GM10266 (cell line): ENCODE measurements around the gene ANKRD39.

Experiments used
- DNase-seq: peaks from one replicate; pipeline ENCODE4 v3.0.0; 2012; ENCODE audit errors: extremely low spot score
- TF ChIP-seq, protein P1 (sequence below): IDR thresholded peaks from 2 replicates; pipeline ENCODE4 v1.5.1; 2012; ENCODE audit warnings: mild to moderate bottlenecking, low read depth; ENCODE audit not compliant: control insufficient read depth, insufficient read depth; ENCODE audit errors: missing control alignments

Gene ANKRD39

DNA sequence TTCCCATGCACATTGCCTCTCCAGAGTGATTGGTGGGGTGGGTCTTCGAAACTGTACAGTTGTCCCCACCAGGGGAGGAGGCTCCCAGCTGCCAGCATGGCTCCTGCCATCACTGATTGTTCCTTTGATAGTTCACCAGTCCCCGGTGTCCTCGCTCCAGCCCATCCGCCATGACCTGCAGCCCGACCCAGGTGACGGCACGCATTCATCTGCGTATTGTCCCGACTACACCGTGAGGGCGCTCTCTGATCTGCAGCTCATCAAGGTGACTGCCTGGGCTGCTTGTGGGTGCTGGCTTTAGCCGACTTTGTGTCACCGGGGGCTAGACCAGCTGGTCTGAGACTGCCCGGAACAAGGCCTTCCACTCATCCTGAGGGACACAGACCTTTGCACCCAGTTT is 29.4 kb downstream of the ANKRD39 start:
- DNase-seq, result no peak

DNA sequence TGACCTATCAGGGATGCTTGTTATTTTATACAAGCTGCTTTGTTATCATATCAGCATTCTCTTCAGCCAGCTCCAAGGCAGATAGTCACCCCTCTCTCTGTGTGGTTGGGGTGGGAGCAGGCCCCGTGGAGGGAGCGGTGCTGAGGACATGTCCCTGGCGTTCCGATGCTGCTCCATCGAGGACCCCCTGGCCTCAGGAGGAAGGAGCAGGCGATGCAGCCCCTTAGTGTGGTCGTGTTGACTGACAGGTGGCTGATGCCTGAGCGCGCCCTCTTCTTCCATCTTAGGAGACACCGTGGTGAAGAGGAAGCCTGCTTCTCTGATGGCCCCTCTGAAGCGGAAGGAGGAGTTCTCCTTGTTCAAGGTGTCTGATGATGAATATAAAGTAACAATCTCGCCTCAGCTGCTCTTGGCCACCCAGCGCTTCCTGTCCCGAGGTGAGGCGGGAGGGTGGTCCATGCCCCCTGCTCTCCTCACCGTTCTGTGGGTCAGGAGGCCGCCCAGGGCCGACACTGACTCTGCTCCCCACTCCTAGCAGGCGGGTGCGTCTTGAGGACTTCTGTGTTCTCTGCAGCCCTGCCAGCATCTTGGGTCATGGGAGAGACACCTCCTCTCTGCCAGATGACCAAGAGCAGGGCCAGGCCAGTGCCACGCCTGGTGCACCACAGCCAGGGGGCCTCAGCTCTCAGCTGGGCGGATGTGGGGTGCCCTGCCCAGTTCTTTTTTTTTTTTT is 31.1 kb downstream of the ANKRD39 start:
- TF ChIP-seq, protein P1, sequence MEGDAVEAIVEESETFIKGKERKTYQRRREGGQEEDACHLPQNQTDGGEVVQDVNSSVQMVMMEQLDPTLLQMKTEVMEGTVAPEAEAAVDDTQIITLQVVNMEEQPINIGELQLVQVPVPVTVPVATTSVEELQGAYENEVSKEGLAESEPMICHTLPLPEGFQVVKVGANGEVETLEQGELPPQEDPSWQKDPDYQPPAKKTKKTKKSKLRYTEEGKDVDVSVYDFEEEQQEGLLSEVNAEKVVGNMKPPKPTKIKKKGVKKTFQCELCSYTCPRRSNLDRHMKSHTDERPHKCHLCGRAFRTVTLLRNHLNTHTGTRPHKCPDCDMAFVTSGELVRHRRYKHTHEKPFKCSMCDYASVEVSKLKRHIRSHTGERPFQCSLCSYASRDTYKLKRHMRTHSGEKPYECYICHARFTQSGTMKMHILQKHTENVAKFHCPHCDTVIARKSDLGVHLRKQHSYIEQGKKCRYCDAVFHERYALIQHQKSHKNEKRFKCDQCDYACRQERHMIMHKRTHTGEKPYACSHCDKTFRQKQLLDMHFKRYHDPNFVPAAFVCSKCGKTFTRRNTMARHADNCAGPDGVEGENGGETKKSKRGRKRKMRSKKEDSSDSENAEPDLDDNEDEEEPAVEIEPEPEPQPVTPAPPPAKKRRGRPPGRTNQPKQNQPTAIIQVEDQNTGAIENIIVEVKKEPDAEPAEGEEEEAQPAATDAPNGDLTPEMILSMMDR, result no peak
- no peak for DNase-seq

More for the DNA sequence above, 29.4 kb downstream of the ANKRD39 start:
- TF ChIP-seq, protein P1, result no peak

DNA sequence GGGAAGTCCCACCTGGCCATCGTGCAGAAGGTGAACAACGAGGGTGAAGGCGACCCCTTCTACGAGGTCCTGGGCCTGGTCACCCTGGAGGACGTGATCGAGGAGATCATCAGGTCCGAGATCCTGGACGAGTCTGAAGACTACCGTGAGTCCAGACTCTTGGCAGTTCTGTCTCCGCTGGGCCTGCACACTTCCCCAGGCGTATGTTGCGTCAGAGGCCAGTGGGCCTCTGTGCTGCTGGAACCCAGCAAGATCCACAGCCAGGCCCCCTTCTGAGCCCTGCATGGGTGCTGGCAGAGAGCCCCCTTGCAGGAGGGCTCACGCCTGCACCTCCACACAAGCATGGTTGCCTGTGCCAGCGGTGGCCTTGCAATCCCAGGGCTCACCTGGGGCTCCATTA is 32.8 kb downstream of the ANKRD39 start:
- TF ChIP-seq, protein P1, result no peak
- no peak for DNase-seq

DNA sequence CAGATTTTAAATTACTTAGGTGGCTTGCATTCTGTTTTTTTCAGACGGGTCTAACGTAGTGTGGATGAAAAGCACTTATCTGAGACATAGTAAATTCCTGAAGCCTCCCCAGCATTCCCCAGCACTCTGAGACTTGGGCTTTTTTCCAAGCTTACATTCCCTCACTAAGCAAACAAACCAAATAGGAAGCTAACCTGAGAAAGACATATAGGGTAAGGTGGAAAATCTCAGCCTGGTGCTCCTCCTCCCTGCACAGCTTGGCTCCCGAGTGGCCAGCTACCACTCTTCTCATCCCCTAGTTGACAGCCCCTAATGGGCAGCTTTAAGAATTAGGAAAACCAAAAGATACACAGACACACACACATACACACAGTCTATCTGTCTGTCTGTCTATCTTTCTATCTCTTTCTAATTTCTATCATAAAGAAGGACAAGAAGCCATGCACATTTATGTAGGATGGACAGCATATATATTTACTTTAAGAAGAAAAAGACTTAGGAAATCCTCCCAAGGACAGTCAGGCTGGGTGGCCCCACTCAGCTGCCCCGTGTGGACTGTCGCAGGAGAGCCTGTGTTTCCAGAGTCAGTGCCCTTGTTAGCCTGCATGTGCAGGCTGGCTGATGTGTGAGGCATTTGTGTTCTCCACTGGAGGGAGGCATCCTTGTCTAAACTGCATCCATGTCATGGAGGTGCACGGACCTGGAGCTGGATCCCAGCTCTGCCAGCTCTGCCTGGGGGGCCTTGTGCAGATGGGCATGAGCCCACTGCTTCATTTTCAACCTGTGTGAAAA is 33.5 kb downstream of the ANKRD39 start:
- no peak for DNase-seq
- TF ChIP-seq, protein P1, result no peak

DNA sequence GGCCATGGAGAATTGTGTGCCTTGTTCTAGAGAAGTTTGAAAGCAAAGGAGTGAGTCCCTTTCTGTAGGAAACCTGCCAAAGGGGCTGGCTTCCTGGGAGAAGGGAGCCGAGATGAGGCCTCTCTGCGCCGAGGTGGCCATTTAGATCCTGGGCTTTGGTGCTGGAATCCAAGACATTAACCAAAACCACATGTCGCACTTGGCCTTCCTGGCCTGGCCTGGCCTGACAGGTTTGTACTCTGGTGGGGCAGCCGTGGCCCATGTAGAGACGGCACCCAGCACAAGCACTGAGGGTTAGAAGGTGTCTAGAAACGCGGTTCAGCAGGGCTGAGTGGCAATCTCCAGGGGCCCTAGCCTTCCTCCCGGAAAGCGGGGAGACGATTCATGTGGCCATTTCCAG is 34.6 kb downstream of the ANKRD39 start:
- TF ChIP-seq, protein P1, result no peak
- DNase-seq, result no peak

DNA sequence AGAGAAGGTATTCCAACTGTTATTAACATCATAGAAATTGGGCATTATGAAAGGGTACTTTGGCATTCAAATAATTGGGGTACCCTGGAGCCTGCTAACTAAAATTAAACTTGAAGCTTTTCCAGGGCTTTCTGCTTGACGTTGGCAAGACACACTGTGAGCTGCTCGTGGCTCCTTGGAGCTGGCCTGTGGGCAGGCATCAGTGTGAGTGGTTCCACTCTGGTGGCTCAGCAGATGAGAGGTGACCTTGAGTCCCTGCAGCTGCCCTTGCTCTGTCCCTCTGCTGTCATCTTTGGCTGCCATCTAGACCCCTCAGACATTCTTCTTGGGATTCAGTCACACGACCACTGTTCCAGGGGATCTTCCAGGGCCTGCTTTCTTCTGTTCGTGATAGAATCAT is 35.0 kb downstream of the ANKRD39 start:
- TF ChIP-seq, protein P1, result no peak
- no peak for DNase-seq
